GM21526 (cell line): Measurements from ENCODE around the gene DPT.

Experiments
- ATAC-seq: cut with Tn5 transposase; IDR thresholded peaks from one replicate; pipeline ENCODE4 v1.9.1; 2021; ENCODE audit warnings: moderate library complexity; ENCODE audit not compliant: unreplicated experiment, low FRiP score

DPT gene

DNA sequence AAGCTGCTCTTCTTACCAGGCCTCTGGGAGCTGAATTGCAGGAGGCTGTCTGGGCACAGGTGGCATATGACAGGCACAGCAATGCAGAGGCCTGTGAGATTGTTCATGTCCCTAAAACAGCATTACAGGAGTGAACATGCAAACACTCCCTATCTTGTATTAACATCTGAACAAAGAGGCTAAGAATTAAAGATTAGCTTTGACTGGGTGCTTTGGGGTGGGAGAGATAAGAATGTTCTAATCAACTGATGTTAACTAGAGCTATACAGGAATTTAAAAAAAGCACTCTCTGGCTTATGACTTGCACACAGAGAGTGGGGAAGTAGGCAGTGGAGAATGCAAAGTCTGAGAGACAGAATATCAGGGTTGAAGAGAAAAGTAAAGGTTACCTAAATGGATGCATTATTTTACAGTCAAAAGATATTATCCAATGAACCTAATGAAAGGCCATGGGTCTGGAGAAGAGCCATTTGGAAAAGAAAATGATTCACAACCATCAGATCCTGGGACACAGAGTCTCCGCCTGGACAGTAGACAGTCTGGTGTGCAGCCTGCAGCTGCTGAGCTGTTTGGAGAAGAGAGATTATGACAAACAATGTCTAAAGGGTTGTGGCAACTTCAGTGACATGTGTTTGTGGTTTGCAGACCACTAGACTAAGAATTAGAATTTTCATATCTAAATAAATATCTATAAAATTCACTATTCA is 20.2 kb downstream of the DPT start:
- ATAC-seq: no peak

- ATAC-seq: no peak
These were observed 22.5 kb downstream of the DPT start for GRCh38 chr1:168706391-168706992.

- ATAC-seq: no peak
These were observed 28.3 kb downstream of the DPT start for GRCh38 chr1:168700575-168701268.

DNA sequence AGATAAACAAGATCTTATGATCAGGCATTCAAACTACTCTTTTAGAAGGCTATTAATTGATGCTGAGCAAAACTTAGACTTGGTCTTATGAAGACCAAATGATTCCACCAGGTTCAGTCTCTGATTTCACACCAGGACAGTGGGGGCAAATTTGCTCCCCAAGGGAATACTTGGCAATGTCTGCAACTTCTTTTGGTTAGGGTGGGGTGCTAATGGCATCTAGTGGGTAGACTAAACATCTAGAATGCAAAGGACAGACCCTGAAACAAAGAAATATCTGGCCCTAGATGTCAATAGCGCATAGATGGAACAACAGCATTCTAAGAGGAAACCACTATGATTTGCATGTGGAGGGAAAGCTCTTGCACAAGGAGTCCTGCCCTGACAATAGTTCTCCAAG is 30.6 kb downstream of the DPT start:
- no peak for ATAC-seq

DNA sequence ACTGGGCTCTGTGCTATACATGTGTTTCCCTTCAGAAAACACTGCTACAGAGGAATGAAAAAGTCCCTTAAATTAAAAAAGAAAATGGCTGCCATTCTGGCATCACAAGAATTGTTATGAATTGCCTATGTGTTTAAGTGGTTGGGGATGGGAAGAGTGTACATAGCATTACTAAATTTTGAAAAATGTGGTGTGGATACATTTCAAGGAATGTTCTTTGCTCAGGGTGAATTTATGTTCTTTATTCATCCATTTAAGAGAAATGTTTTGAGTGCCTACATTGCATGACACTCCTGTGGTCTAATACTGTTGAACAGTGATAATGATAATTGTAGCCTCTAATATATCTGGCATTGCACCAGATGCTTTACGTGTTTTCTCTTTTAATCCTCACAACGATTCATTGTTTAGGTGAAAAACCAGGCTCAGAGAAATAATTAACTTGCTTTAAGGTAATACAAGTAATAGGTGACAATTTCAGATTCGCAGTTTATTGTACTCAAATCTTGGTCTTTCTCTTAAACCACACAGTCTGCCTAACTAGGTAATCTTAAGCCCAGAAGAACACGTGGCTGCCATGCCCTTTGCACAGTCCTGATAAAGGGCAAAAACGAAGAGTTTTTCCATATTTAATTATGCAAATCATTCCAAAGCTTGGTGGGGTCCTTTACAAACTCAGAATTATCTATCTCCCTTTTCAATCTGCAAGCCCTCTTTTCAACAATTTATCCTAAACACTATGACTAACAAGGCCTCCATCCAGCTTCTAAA is 31.5 kb downstream of the DPT start:
- ATAC-seq: no peak

DNA sequence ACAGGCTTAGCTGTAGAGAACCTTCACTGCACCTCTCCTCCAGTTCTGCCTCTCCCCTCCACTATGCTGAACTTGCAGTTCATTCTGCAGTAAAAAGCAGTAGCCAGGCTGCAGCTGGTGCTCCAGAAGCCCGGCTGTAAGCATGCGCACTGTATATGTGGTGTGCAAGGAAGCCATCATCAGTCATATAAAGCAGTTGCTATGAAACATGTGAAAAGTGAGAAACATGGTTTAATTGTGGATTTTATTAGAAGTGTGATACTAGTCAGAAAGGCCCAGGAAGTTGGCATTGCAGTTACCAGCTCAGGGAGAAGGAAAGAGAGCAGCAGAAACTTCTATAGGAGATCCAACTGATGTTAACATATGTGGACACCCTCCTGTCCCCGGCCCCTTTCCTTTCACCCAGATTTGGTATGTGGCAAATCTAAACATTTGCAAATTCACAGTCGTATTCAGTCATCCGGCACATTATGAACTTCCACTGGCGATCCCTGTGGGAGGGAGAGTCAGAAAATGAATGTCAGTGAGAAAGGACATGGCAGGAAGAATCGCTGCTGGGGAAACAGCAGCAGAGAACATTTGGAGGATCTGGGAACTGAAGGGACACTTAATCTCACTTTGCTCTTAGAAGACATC is 32.8 kb downstream of the DPT start:
- no peak for ATAC-seq

DNA sequence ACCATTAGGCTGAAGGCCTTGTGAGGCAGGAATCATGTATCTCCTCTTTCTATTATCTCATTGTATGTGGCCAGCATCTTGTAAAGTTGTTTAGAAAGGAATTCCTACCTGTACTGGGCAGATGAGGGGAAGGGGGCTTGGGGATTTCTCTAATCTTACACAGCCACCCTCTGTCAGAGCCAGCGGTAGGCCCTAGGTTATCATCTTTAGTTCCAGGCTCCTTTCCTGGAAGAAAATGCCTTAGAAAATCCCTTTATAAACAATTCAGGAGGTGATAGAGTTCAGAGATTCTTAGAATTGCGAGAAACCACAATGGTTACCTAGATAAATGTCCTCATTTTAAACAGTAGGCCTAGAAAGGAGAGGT is 35.2 kb downstream of the DPT start:
- no peak for ATAC-seq

- ATAC-seq: no peak
These were observed 35.7 kb downstream of the DPT start for GRCh38 chr1:168693197-168693871.

- no peak for ATAC-seq
These were observed 36.5 kb downstream of the DPT start for GRCh38 chr1:168692472-168692871.

DNA sequence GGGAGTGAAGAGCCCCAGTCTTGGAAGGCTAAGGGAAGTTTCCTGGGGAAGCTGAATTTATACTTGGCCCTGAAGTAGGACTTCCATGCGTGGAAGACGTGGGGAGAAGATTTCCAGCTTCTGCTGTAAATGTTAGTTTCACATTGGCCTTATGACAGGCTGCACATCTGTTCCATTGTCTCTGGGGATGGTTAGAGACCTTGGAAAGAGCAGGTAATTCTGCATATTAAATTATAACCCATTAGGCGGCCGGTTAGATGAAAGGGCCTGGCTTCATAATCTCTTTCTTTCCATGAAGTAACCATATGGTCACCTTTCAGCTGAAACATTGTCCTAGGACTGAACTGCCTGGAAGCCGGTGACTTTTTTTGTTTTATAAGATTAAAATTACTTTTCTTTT is 37.5 kb downstream of the DPT start:
- ATAC-seq: no peak

- no peak for ATAC-seq
These were observed 39.0 kb downstream of the DPT start for GRCh38 chr1:168689726-168690602.

GRCh38 chr1:168689327-168689657 is 39.7 kb downstream of the DPT start:
- ATAC-seq: no peak

DNA sequence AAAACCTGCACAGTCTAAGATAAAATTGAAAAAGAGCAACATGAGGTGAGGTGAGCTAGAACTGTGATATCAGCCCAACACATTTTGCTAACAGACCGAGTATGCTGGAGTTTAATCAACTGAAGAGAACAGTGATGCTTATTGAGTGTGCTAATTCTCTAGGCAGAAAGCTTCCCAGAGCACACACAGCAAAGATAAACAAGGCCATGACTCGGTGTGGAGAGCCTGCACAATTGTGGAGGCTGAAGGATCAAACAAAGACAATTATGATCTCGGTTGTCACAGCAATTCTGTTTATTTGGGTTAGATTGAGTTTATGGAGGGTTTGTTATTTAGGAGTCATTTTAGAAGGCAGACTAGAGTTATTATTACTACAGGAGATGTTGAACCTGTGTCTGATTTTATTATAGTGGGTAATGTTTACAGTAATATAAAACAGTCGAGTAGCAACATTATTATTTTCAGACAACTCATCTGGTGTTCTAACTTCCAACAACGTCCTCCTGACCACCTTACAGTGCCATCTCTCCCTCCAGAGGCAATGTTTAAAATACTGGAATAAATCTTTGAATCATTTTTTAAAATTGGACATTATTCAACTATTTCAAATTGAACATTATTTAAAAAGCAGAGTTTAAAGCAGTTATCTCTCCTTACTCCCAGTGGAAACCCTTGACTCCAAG is 40.2 kb downstream of the DPT start:
- ATAC-seq: no peak

GRCh38 chr1:168687816-168688215 is 41.2 kb downstream of the DPT start:
- no peak for ATAC-seq

DNA sequence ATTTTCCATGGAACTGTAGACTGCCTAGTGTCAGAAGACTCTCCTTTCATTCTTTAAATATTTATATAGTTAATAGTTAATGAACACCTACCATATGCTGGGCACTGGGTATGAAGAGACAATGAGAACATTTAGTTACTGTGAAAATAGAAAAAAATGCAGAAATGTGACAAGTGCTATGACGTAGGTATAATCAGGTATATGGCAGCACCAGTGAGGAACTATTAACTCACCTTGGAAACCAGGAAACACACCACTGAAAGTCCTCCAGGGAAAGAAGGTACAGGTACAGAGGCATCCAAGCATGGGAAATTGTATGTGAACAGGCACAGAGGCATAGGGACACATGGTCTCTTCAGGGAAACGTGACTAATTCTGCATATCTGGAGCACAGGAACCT is 42.3 kb downstream of the DPT start:
- no peak for ATAC-seq

DNA sequence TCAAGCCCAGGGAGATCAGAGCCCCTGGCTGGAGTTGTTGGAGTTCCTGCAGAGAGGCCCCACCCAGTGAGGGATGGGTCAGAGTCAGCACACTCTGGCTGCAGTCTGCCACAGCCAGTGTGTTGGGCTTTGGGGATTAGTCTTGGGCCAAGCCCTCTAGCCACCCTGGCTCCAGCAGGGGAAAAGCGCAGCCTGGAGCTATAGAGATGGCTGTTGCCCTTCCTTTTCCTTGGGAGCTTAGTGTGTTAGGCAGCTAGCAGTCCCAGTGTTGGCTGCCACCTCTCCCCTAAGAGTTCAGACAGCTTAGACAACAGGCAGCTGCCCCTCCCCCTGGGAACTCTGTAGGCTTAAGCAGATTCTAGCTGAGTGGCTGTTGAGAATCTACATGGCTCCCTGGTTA is 45.1 kb downstream of the DPT start:
- no peak for ATAC-seq

- ATAC-seq: no peak
These were observed 52.1 kb downstream of the DPT start for GRCh38 chr1:168676861-168677260.

DNA sequence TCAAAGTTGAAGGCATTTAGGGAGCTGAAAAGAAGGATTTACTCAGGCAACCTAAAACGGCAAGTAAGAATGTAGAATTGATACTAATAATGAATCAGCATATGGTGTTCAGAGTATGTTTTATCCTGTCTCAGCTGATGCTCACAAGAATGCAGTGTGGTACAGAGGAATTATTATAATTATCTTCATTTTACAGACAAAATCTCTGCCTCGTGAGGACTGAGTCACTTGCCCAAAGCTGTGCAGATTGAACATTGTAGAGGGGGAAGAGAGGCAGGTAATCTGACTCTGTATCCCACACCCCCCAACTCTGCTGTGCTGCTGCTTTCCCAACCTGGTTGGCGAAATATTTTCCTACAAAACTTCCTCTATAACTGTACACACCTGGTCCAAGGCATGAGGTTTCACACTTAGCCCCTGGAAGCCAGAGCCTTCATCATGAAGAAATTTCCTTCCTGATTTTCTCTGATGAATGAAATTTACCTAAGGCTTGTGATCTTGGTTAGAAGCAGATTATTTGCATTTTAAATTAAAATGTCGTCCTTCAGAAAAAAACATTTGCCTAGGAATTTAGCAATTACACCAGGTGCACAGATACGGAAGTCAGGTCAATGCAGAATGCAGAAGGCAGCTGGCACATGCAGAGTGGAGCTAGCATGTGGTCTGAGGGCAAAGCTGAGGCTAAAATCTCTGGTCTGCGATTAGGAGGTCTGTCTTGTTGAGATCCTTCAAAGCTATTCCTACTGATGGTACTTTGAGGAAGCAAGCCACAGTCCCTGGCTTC is 52.8 kb downstream of the DPT start:
- ATAC-seq: no peak
